HepG2 (cell line): ENCODE results near the gene SMARCA4. TPM values are rescaled to one million over a fixed set of nuclear protein-coding genes. Genes with fewer than 3 reads are reported as not detected.

Experiments
- CAMTA2 ChIP-seq: sonication (generic); formaldehyde crosslinking; IDR thresholded peaks from 2 replicates; pipeline ENCODE4 v1.4.0; 2020; ENCODE audit warnings: mild to moderate bottlenecking, missing genetic modification reagents, borderline replicate concordance
- CBFB ChIP-seq: sonication (generic); formaldehyde crosslinking; IDR thresholded peaks from 2 replicates; pipeline ENCODE4 v1.4.0; 2020; ENCODE audit warnings: missing genetic modification reagents
- MAX ChIP-seq: IDR thresholded peaks from 2 replicates; pipeline ENCODE4 v1.6.1; 2012; ENCODE audit warnings: inconsistent platforms
- MXD4 ChIP-seq: IDR thresholded peaks from 2 replicates; pipeline ENCODE4 v1.6.1; 2016; ENCODE audit warnings: mild to moderate bottlenecking, missing biosample characterization, missing genetic modification reagents
- MXI1 ChIP-seq: IDR thresholded peaks from 3 replicates; pipeline ENCODE4 v1.6.1; 2012; ENCODE audit warnings: low read depth, low read length, inconsistent platforms, borderline replicate concordance
- PRDM10 ChIP-seq: sonication (generic); formaldehyde crosslinking; IDR thresholded peaks from 2 replicates; pipeline ENCODE4 v1.4.0; 2020; ENCODE audit warnings: low read depth, missing genetic modification reagents
- TSC22D2 ChIP-seq: sonication (generic); formaldehyde crosslinking; IDR thresholded peaks from 2 replicates; pipeline ENCODE4 v1.5.1; 2020; ENCODE audit warnings: missing genetic modification reagents, mild to moderate bottlenecking, borderline replicate concordance
- ZBTB40 ChIP-seq, 2 experiments: fragments of 450-650 bp in 1 of 2; sonication (generic) in 1 of 2; formaldehyde crosslinking in 1 of 2; IDR thresholded peaks; 2 replicates each; pipeline versions ENCODE4 v1.6.1 to v1.8.0; 2016 to 2022; ENCODE audit warnings: antibody characterized with exemption in 1 of 2, mild to moderate bottlenecking in 1 of 2, missing genetic modification reagents in 1 of 2
- ZIK1 ChIP-seq: sonication (generic); formaldehyde crosslinking; IDR thresholded peaks from 2 replicates; pipeline ENCODE4 v1.5.0; 2020; ENCODE audit warnings: mild to moderate bottlenecking, low read depth, missing genetic modification reagents, borderline replicate concordance
- ZNF503 ChIP-seq: sonication (generic); formaldehyde crosslinking; IDR thresholded peaks from 2 replicates; pipeline ENCODE4 v1.4.0; 2020; ENCODE audit warnings: missing genetic modification reagents
- ZNF550 ChIP-seq: sonication (generic); formaldehyde crosslinking; IDR thresholded peaks from 2 replicates; pipeline ENCODE4 v1.4.0; 2020; ENCODE audit warnings: mild to moderate bottlenecking, missing genetic modification reagents, borderline replicate concordance
- ZNF616 ChIP-seq: sonication (generic); formaldehyde crosslinking; IDR thresholded peaks from 2 replicates; pipeline ENCODE4 v1.5.0; 2020; ENCODE audit warnings: low read depth, mild to moderate bottlenecking, missing genetic modification reagents
- polyA plus RNA-seq, 8 experiments: library from polyadenylated mRNA; depleted of rRNA in 3 of 8; stranded (reverse) in 7 of 8; unstranded in 1 of 8; fragments of >200 nt; fragmentation: Illumina TruSeq in 4 of 8; extraction: Trizol in 4 of 8; gene quantifications; 2 replicates each; pipeline versions ENCODE4 v1.2.1 to v1.2.3, GENCODE V29; 2011 to 2016; ENCODE audit warnings: low read depth in 4 of 8, missing spikeins in 1 of 8, mixed read lengths in 1 of 8; ENCODE audit not compliant: insufficient read depth in 1 of 8
- total RNA-seq, 5 experiments: library from RNA; depleted of rRNA; stranded (reverse); fragments of >200 nt; fragmentation: Illumina TruSeq; extraction: Trizol; gene quantifications; 2 replicates each; pipeline ENCODE4 v1.2.3, GENCODE V29; 2016; ENCODE audit warnings: low read depth in 1 of 5

Gene SMARCA4
- total and polyA plus RNA-seq, 2 of the 13 experiments (the other 11 are each of a cell fraction or from before 2014, with no cell fraction given) = 25.4 to 45.9 TPM

GRCh38 chr19:10928563-10929401 lies 32.0 kb upstream of the SMARCA4 start, which contains the start of the genes TIMM29 and YIPF2 (continued):
- 0 out of 2 replicates have a peak, but pooled peaks have one; percentile 42 for TF ChIP-seq CAMTA2 (CRISPR knock-in tag)
- TF ChIP-seq ZNF503 (CRISPR knock-in tag) = peak; percentile 64; the same call in 1 of the 2 replicates
- TF ChIP-seq ZIK1 = no peak; the same call in 1 of the 2 replicates
- peak; percentile 72; the same call in 1 of the 2 replicates for TF ChIP-seq MAX
- no peak for TF ChIP-seq CBFB (CRISPR knock-in tag)
- TF ChIP-seq MXD4 (CRISPR knock-in tag) = 0 out of 2 replicates have a peak, but pooled peaks have one; percentile 59
- TF ChIP-seq PRDM10 (CRISPR knock-in tag) = no peak
- peak; percentile 9; the same call in 1 of the 2 replicates for TF ChIP-seq ZNF616 (CRISPR knock-in tag)
- TF ChIP-seq ZBTB40 (IDR thresholded peaks at IDR 0.05) = peak; percentile 98
- TF ChIP-seq ZBTB40 (CRISPR knock-in tag; IDR thresholded peaks at IDR 0.05) = peak; percentile 67
- no peak for TF ChIP-seq ZNF550 (CRISPR knock-in tag)
- peak; percentile 81; the same call in 1 of the 3 replicates for TF ChIP-seq MXI1
- TF ChIP-seq TSC22D2 (CRISPR knock-in tag) = peak; percentile 72; the same call in 1 of the 2 replicates
